CD4-positive, alpha-beta T cell treated with Interleukin-17A for 1 hour (primary cell): ENCODE data around the gene LYST.
A peak's percentile ranks its signal among the peaks of the same experiment; 100 is the strongest.

ENCODE experiments used
- DNase-seq: peaks from one replicate; pipeline ENCODE4 v3.0.0-alpha.2; 2020

Gene LYST

GRCh38 chr1:235703506-235703905, 163.2 kb downstream of the LYST start:
- DNase-seq: no peak

DNA sequence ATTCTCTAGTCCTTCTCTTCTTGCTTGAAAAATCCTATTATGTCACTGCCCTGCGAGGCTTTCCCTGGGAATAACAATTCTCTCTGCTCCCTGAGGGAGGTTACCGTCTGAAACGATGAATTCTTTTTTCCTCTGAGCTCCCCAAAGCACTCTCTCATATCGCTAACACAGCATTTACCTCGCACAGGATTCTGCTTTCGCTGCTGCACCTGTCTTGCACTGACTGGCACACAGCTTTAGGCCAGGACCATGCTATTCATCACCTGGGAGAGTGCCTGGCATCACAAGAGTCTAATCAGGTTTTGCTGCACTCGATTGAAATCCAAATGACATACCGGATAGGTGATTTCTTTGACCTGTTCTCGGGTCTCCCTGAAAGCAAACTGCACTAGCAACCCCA, 164.3 kb downstream of the LYST start:
- no peak for DNase-seq

DNA sequence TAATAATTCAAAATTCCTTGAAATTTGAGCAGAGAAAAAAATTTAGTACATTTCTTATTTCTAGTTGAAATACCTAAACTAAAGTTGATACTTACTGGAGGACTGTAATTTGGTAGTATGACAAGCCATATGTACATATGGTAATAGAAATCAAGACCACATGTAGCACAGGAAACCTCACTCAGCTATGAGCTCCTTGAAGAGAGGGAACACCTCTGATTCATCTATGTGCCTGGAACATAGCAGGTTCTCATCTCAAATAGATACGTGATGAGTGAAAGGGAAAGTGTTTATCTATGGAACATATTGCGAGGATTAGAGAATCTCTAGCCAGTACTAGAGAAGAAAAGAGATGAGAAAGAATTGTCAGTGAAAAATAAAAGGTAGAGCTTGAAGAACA, 169.2 kb downstream of the LYST start:
- DNase-seq: peak; percentile 10

- no peak for DNase-seq
Observed at GRCh38 chr1:235689356-235689755, 177.3 kb downstream of the LYST start.

GRCh38 chr1:235688096-235688495, 178.6 kb downstream of the LYST start:
- DNase-seq: no peak

GRCh38 chr1:235683653-235684052, 183.1 kb downstream of the LYST start:
- no peak for DNase-seq

- DNase-seq: no peak
Observed at GRCh38 chr1:235682216-235682615, 184.5 kb downstream of the LYST start.

- no peak for DNase-seq
Observed at GRCh38 chr1:235679644-235680043, 187.1 kb downstream of the LYST start.

- no peak for DNase-seq
Observed at GRCh38 chr1:235679005-235679404, 187.7 kb downstream of the LYST start.

GRCh38 chr1:235675152-235675890, 191.4 kb downstream of the LYST start:
- no peak for DNase-seq

DNA sequence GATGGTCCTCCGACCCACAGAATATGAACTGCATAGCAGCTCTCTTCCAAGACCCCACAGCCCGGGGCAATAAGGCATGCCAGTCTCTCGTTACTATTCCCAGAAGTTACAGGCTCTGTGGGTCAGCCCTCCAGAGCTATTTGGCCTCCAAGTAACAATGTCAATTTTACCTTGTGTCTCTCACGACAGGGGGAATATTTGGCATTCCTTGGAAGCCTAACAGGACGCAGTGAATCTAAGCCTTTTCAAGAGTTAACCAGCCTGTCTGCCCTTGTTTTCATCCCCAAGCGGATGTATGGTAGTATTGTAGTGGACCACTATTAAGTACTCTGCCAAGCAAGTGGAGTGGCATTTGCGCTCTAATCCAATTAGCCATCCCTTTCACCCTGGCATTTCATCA, 192.7 kb downstream of the LYST start:
- DNase-seq: no peak

DNA sequence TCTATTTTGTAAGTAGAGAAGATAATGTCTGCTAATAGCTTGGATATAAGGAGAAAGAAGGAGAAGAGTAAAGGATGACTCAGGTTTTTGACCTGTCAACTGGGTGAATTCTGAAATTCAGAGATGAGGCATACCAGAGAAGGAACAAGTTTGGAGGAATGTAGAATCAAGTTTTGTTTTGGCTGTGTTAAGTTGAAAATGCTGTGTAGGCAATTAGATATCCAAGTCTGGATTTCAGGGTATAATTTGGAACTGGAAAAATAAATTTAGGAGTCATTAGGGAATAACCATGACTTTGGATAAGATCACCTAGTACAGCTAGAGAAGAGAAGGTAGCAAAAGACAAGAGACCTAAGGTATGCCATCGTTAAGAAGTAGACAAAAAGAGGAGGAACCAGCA, 194.7 kb downstream of the LYST start:
- DNase-seq: no peak

- no peak for DNase-seq
Observed at GRCh38 chr1:235670157-235670776, 196.4 kb downstream of the LYST start.

GRCh38 chr1:235669277-235669676, 197.4 kb downstream of the LYST start:
- no peak for DNase-seq

DNA sequence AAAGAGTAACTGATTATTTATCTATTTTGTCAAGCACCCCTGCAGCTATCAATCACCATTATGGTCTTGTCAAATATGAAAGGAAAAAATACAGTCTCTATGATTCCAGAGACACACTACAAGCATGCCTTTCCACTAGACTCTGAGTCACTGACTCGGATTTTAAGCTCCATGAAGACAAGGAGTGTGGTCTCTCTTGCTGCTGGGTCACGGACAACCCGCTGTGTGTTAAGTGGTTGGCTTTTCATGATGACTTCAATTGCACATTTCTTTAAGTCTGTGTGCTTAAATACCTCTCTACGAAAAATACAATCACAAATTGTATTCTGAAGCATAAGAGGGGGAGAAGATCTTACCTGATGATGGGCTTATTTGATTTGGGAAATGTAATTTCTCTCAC, 203.1 kb downstream of the LYST start:
- DNase-seq: no peak

DNA sequence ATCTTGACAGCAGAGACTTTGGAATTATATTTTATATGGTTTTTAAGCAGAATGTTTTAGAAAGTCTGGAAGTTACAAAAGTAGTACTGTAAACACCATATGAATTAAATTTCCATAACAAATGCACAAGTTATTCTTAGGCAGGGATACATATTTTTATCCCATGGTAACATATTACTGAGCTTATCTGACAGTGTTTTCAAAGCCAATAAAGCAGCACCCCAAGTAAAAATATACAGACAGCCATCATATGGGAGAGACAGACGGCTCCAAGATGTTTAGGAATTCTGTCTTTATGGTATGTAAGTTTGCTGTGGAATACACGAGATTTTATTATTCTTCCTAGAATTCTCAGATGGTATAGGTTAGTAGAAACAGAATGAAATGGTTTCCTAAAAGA, 205.1 kb downstream of the LYST start:
- no peak for DNase-seq

GRCh38 chr1:235659186-235659771, 207.4 kb downstream of the LYST start:
- DNase-seq: no peak

DNA sequence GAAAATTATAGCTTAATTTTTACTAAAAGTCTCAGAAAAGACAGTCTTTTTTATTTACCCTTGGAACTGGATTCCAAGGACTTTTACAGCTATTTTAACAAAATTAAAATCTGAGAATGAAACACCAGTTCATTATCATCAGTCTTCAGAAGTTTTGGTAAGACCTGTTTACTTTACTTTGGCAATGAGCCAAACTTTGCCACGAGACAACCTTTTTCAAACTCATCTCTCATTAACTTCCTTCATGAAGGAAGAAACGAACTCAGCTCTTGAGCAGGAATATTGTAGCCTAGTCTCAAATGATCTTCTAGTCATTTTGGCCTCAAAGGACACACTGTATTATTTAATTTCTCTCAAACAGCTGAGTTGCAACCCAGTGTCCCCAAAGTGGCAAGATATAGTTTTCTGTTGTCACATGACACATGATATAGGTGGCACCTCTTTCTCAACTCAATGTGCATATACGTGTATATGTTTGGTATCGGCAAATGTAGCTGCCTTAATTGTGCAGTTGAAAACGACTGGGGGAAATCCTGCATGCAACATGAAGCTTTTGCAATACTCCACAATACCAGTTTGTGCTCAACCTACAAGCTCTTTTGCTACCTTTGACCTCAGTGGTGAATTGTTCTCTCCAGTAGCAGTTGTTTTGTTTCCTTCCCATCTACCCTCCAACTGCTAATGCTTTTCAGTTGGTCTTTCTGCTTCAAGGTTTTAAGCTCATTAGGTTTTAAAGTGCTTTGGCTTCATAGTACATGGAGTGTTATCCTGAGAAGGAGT, 208.8 kb downstream of the LYST start:
- DNase-seq: no peak

GRCh38 chr1:235657269-235657668, 209.4 kb downstream of the LYST start:
- no peak for DNase-seq

DNA sequence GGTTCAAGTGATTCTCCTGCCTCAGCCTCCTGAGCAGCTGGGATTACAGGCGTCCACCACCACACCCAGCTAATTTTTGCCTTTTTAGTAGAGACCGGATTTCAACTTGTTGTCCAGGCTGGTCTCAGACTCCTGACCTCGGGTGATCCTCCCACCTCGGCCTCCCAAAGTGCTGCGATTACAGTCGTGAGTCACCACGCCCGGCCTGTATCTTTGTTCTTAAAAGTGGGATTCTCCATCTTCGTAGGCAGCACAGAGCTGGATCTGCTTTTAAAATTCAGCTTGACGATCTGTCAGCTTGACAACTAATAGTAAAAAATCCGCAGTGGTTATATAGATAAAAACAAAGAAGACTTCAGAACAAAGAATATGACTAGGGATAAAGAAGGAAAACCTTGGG, 214.3 kb downstream of the LYST start:
- no peak for DNase-seq

GRCh38 chr1:235651170-235651806, 215.4 kb downstream of the LYST start:
- DNase-seq: no peak

DNA sequence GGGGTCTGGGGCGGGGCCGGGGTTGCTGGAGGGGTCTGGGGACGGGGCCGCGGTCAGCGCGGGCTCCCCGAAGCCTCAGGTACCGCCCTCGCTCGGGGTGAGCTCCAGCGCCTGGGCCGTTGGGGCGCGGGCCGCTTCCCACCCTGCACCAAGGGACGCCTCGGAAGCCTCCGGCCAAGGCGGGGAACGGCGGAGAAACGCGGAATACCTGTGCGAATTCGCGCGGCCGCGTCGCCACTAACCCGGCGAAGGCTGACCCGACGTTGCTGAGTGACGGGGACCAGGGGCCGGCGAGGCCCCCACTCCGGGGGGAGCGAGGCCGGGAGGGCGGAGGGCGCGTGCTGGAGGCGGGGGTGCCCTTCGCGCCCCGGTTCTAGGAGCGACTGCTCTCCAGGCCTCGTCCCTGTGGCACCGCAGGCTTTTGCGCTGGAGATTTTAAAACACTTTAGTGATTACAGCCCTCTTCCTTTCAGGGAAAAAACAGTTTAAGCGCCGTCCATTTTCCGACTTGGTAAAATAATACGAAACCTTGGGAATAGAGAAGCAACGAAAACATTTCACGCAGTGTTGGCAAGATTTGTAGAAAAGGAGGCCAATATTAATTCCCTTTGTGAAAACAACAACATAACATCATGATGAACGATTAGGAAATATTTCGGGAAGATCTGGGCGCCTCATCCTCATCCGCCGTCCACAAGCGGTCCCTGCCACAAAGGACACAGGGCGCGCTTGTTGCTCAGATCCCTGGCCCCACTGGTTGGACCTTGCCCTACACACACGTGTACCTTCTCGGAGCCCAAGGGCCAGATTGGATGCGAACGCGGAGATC, 216.2 kb downstream of the LYST start:
- no peak for DNase-seq
